Posterior cingulate gyrus (tissue), 11 donors: ENCODE data around the gene UFSP2.

Experiments used
- DNase-seq, 10 donors: peaks; one replicate each; pipeline versions ENCODE4 v3.0.0 to v3.0.0-alpha.2; 2020 to 2021; ENCODE audit warnings: mixed read lengths in 3 of 10
- intact Hi-C: fragments of 100-400 bp; cut with DNase I; formaldehyde crosslinking; loops from one replicate; pipeline ENCODE4 v1.15.1; 2023

The UFSP2 gene

GRCh38 chr4:185435466-185435865 lies 9.7 kb upstream of the UFSP2 start:
- intact Hi-C loops, result no loop called here
- DNase-seq, result no peak

DNA sequence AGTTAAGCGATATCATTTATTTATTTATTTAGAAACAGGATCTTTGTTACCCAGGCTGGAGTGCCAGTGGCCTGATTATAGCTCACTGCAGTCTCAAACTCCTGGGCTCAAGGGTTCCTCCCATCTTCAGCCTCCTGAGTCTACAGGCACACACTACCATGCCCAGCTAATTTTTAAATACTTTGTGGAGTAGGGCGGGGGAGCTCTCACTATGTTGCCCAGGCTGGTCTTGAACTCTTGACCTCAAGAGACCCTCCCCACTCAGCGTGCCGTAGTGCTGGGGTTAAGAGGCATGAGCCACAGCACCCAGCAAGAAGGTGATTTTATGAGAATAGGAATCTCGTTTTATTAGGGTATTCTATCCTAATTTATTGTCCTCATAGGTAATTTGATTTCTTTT lies 3.9 kb upstream of the UFSP2 start:
- intact Hi-C loops, result loop anchor here (10.0 kb wide), 2 partner anchors 225 to 595 kb away; partner anchors contain the start of genes CFAP97 and SNX25
- no peak for DNase-seq

DNA sequence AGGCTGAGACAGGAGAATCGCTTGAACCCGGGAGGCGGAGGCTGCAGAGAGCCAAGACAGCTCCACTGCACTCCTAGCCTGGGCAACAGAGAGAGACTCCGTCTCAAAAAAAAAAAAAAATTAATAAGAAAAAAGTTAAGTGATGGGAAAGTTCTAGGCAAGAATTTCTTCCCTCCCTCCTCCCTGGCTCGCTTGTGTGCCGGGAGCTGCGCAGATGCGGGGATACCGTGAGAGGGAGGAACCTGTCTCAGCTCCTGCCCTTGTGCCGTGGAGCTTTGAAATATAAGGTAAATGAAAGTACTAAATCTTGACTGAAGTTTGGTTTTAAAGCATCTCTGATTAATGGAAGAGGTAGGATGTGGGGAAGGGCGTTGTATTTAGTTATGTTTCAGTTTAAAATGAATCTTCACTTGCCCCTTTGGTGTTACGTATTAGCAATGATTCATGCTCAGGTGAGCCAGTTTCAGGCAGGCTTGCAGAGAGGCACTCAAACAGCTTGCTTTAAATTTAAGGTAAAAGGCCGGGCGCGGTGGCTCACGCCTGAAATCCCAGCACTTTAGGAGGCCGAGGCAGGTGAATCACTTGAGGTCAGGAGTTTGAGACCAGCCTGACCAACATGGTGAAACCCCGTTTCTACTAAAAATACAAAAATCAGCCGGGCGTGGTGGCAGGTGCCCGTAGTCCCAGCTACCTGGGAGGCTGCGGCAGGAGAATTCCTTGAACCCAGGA lies 1.4 kb upstream of the UFSP2 start:
- DNase-seq, result peak in 1 of 10 donors; percentile 50
- intact Hi-C loops, result loop anchor here (10.0 kb wide), 2 partner anchors 222 to 598 kb away; partner anchors contain the start of genes CFAP97 and SNX25

DNA sequence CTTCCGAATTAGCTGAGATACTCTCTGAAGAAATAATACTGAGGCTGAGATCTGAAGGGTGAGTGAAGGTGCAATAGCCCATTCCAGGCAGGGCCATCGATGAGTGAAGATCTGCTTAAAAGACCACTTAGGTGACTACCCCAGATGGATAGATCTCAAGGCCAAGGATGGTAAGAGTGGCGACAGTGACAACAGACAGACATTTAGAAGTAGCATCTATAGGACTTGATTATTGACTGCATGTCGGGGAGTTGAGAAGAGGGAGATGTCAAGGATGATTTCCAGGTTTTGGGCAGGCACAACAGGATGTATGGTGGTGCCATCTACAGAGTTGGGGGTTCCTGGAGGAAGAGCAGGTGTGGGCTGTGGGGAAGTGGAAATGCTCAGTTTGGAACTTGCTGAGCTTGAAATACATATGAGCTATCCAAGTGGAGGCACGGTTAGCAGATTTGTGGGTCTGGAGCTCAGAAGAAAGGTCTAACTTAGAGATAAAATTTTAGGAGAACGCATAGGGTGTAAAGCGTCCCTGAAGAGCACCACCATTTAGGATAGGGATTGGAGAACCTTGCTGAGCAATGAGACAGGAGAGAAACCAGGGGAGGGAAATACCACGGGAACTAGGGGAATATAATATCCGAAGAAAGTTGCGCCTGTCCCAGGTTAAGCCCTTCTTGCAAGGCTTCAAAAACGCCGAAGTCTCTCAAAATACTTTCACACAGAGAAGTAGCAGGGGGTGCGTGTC lies 688 bp downstream of the UFSP2 start:
- DNase-seq, result no peak
- intact Hi-C loops, result loop anchor here (2.0 to 10.0 kb wide), 3 partner anchors 46 to 600 kb away; partner anchors contain the start of genes CCDC110, CFAP97 and SNX25

DNA sequence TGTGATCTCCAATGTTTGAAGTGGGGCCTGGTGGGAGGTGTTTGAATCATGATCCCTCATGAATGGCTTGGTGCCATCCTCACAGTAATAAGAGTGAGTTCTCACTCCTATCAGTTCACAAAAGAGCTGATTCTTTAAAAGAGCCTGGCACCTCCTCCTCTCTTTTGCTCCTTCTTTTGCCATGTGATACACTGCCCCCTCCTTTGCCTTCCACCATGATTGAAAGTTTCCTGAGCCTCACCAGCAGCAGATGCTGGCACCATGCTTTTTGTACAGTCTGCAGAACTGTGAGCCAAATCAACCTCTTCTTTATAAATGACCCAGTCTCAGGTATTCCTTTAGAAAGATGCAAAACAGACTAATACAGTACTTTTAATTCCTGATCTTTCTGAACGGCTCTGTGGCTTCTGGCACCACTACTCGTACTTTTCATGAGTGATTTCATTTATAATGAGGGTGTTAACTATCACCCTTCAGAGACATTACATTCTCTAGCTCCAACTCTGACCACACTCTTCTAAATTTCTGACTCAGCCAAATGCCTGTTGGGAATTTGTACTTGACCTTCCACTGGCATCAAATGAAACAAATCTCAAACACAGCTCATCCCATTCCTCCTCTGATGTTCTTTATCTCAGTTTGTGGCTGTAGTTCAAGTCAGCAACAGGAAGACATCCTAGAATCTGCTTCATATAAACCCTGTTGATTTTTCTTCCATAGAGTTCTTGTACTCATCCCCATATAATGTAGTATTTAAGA lies 4.2 kb downstream of the UFSP2 start:
- intact Hi-C loops, result loop anchor here (10.0 kb wide), 2 partner anchors 217 to 603 kb away; partner anchors contain the start of genes CFAP97 and SNX25
- DNase-seq, result no peak

DNA sequence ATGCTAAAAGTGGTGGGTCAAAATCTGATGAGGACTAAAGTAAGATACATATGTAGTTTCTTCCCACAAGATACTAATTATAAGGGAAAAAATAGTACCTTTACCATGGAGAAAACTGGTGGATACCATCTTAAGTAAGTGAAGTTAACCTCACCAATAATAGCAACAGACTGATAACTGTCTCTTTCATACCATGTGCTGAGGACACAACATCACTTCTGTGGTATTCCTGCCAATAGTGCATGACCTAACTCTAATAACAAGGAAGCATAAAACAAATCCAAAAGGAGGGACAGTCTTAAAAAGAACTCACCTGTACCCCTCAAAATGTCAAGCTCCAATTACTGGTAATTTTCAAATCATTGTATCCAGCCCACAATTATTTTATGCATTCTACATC lies 8.8 kb downstream of the UFSP2 start:
- no peak for DNase-seq
- intact Hi-C loops, result no loop called here

DNA sequence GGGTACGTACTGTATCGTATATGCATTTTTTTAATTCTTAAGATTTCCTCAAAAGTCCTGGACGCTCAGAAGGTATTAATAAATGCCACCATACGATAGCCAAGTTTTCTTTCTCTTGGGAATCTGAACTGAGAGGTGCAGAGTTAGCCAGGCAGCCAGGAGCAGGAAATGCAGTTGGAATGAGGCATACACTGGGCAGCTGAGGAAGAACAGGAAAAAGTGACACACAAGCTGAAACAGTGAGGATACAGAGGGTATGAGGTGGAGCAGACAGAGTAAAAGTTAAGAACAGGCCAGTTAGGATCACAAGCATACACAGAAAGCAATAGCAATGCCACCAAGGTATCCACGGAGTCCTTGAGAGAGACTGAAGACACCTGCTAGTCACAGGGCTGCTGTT lies 13.4 kb downstream of the UFSP2 start:
- no peak for DNase-seq
- intact Hi-C loops, result no loop called here

DNA sequence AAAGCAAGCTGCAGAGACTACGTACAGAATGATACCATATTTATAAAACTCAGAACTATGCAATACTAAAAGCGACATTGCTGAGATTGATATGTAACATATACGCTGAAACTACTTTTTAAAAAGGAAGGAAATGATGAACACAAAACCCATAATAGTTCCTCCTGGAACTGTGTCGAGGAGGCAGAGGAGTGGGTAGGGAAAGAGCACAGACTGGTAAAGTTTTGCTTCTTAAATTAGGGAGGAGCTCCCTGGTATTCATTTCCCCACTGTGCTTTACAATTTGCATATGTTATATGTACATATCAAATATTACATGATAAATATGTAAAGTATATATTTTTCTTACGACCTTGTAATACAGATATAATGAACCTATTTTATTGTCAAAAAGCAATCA lies 13.9 kb downstream of the UFSP2 start:
- intact Hi-C loops, result no loop called here
- DNase-seq, result no peak

DNA sequence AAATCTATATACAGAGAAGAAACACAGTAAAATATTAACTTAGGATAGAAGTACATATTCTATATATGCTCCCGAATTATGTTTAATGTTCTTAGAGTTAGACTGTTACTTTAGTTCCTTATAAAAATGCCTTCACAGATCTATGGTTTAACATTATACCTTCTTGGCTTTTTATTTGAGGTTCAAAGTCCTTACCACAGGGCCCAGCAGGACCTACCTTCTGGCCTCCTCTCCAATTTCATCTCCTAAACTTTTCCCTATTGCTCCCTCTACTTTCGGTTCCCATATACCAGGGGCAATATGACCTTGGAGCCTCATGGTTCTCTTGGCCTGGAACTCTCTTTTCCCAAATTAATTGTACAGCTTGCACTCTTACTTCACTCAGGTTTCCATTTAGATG lies 17.3 kb downstream of the UFSP2 start:
- DNase-seq, result no peak
- intact Hi-C loops, result no loop called here

DNA sequence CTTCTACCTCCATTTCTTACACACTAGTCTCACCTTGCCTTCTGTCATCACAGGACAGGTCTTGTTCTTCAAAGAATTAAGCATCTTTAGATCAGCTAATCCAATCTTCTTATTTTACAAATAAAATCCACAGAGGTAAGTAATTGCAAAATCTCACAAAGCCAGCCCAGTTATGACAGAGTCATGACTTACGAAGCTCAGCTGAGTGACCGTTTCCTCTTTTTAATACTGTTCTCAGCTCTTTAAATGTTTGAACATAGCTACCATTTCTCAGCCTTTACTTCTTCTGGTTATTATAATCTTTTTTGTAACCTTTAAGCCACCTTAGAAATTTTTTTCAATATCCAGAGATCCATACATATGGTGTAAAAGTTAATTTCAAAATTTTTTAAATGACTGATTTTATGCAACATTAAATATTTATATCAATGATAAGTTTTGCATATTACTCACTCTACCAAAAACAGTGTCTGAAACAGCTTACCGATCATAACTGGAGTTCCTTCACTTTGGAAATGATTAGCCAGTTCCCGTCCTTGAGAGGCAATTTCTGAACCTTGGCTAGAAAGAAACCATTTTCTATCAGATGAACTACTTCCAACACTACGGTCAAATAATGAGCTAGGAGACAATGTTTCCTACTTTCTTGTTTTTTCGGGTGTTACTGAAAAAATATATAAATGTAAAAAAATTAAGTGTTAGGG lies 20.3 kb downstream of the UFSP2 start:
- no peak for DNase-seq
- intact Hi-C loops, result no loop called here

DNA sequence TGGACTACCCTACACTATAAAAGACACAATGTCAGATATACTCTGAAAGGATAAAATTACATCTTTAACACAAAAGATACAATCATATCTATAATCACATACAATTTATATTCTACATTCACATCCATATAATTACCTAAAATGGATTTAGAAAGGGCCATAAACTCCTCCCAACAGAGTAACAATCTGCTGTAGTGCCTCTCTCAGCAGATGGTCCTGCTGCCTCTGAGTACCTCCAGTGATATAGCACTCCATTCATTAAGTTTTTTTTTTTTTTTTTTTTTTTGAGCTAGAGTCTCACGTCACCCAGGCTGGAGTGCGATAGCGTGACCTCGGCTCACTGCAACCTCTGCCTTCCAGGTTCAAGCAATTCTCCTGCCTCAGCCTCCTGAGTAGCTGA lies 21.7 kb downstream of the UFSP2 start:
- no peak for DNase-seq
- intact Hi-C loops, result no loop called here

GRCh38 chr4:185399466-185399865 lies 26.3 kb downstream of the UFSP2 start:
- no peak for DNase-seq
- intact Hi-C loops, result loop anchor here (5.0 to 10.0 kb wide), 2 partner anchors 95 to 197 kb away; partner anchors contain the start of gene CFAP97

- no peak for DNase-seq
- intact Hi-C loops, result loop anchor here (5.0 to 10.0 kb wide), 2 partner anchors 94 to 196 kb away; partner anchors contain the start of gene CFAP97
Measured at GRCh38 chr4:185398618-185399017, 27.1 kb downstream of the UFSP2 start.

- intact Hi-C loops, result loop anchor here (2.0 to 10.0 kb wide), 3 partner anchors 74 to 195 kb away; partner anchors contain the start of genes CCDC110 and CFAP97
- DNase-seq, result peak in 8 of 10 donors; percentile 21 to 88 (median 28)
Measured at GRCh38 chr4:185396724-185397385, 28.9 kb downstream of the UFSP2 start, which contains the start of gene ANKRD37. ANKRD37 (plus strand) TSS chr4:185396841; CDS start chr4:185396924, 83 bp downstream.

DNA sequence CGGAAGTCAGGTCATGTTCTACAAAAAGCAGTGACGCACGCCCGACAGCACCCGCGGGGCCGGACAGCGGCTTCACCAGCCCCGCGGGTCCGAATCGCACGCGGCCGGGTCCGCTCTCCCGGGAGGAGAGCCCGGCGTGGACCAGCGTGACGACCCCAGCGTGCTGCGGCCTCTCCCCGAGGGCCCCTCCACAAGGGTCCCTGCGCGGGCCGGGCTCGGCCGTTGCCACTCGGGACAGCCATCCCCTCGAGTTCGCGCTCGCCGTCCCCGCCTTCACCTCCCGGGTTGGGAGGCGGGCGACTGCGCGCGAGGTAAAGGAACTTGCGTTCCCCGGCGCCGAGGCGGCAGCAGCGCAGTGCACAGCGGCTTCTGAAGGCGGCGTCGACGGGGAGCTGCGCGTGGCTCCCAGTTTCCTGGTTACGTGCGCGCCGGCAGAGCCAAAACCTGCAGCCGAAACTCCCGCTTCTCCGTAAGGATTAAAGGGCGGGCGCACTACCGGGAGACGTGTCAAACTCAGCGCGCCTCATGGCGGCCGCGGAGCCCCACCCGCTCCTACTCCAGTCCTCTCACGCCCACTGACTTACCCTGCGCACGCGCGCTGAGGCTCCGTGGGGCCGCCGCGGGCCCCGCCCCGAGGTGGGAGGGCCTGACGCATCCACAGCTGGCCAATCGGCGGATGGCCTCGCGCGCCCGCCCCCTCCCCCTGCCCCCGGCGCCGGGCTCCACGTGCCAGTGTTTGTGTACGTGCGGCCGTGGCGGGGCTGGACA lies 29.6 kb downstream of the UFSP2 start:
- peak; percentile 93 to 100 (median 97) for DNase-seq

DNA sequence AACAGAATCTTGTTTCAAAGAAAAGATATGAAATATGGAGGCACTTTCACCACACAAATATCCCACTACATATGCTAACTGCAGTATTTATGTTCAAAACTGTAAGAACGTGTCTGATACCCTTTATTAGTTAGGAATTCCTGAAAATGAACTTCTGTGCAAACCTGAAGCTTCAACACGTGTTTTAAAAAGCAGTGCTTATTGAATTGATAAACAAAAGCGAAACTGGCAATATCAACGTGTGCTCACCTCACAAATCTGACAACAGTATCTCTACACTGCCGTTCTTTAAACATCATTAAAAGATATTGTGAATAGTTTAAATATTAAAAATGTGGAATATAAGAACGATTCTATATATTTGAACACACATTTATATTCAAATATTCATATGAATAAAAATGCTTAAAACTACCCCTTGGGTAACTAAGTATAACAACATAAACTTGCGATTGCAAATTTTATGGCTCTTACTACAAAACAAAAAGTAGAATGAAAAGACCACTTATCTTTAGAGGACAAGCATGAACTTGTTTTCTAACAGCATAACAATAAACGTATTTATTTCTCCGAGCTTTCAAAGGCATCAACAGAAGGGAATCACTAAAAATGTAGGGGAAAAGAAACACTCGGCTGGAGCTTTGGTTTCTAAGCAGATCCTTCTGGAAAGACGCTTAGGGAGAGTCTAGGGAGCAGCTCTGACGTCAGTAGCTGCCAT lies 30.4 kb downstream of the UFSP2 start, which contains the start of gene LRP2BP:
Gene LRP2BP (minus strand): TSS at position 687 of the 718 bp plus-strand sequence. CDS start 17,738 bp downstream, outside the sequence.
- no peak for DNase-seq
- intact Hi-C loops, result loop anchor here (5.0 to 10.0 kb wide), 2 partner anchors 91 to 193 kb away; partner anchors contain the start of gene CFAP97

More for the DNA sequence above, 29.6 kb downstream of the UFSP2 start:
- intact Hi-C loops, result loop anchor here (2.0 to 10.0 kb wide), 3 partner anchors 75 to 194 kb away; partner anchors contain the start of genes CCDC110 and CFAP97

GRCh38 chr4:185394568-185395237 lies 31.1 kb downstream of the UFSP2 start:
- intact Hi-C loops, result loop anchor here (5.0 to 10.0 kb wide), 2 partner anchors 90 to 192 kb away; partner anchors contain the start of gene CFAP97
- DNase-seq, result no peak
